Thymus (tissue), 11 donors: ENCODE measurements around the gene BCAM. TPM values are rescaled to one million over a fixed set of nuclear protein-coding genes. Genes with fewer than 3 reads are reported as not detected.
A peak's percentile ranks its signal among the peaks of the same experiment; 100 is the strongest.

Source experiments
- DNase-seq, 9 donors: peaks; one replicate each; pipeline ENCODE4 v3.0.0-alpha.2; 2013; ENCODE audit warnings: low spot score in 9 of 9, low read depth in 6 of 9, missing footprints in 1 of 9
- H3K27ac ChIP-seq, 2 donors: one replicate each; pipeline ENCODE4 v1.5.1; 2013; ENCODE audit warnings: control low read depth in 1 of 2, low read depth in 1 of 2, low read length in 1 of 2, mild to moderate bottlenecking in 1 of 2, moderate library complexity in 1 of 2
- H3K27me3 ChIP-seq, 2 donors: one replicate each; pipeline ENCODE4 v1.5.1; 2013; ENCODE audit warnings: low read length in 1 of 2; ENCODE audit not compliant: control insufficient read depth in 2 of 2, insufficient read depth in 1 of 2
- H3K36me3 ChIP-seq, 2 donors: one replicate each; pipeline ENCODE4 v1.5.1; 2013; ENCODE audit warnings: low read length in 1 of 2, mild to moderate bottlenecking in 1 of 2, moderate library complexity in 1 of 2; ENCODE audit not compliant: control insufficient read depth in 2 of 2, insufficient read depth in 2 of 2
- H3K4me1 ChIP-seq, 2 donors: one replicate each; pipeline ENCODE4 v1.5.1; 2013; ENCODE audit warnings: low read length in 2 of 2; ENCODE audit not compliant: control insufficient read depth in 2 of 2, insufficient read depth in 2 of 2
- H3K4me3 ChIP-seq, 2 donors: one replicate each; pipeline ENCODE4 v1.5.1; 2013; ENCODE audit warnings: low read length in 2 of 2, control low read depth in 1 of 2, mild to moderate bottlenecking in 1 of 2
- H3K9me3 ChIP-seq, 2 donors: one replicate each; pipeline ENCODE4 v1.5.1; 2013; ENCODE audit warnings: low read length in 1 of 2, mild to moderate bottlenecking in 1 of 2; ENCODE audit not compliant: control insufficient read depth in 2 of 2, insufficient read depth in 1 of 2
- WGBS: extraction: QIAGEN DNeasy Blood & Tissue Kit; methylation state at CpG from one replicate; pipeline ENCODE4 v1.1.7; 2013; 5-methylcytosine and 5-hydroxymethylcytosine counted together
- polyA plus RNA-seq: library from polyadenylated mRNA; stranded (reverse); fragments of 200-250 nt; gene quantifications from one replicate; pipeline ENCODE4 v1.2.3, GENCODE V29; 2013
- total RNA-seq: library from RNA; stranded (reverse); fragments of 120-200 nt; gene quantifications from one replicate; pipeline ENCODE4 v1.2.4, GENCODE V29; 2013
- donor health status: healthy.

Gene BCAM
- total and polyA plus RNA-seq, 2 donors, result 11.2 to 48.7 TPM

GRCh38 chr19:44869733-44870470, 61.0 kb downstream of the BCAM start:
- H3K36me3 ChIP-seq, result no peaks in the 10 kb centered on the region
- H3K4me3 ChIP-seq, result no peak overlapping the region
- H3K27ac ChIP-seq, result peak overlapping the region in 1 of 2 donors; percentile 17
- DNase-seq, result no peak
- 75% methylated on average over 13 of the region's 13 CpGs for WGBS
- no peaks in the 10 kb centered on the region for H3K9me3 ChIP-seq
- H3K4me1 ChIP-seq, result peaks cover 0 to 5% of the 10 kb centered on the region in 2 donors
- H3K27me3 ChIP-seq, result no peaks in the 10 kb centered on the region

Other genes starting within 250 kb of the BCAM start
- 0.05 TPM for gene IGSF23, start 195.5 kb upstream of the BCAM start, total RNA-seq
- 0.14 TPM for gene IGSF23, start 195.5 kb upstream of the BCAM start, polyA plus RNA-seq
- gene PVR, start 165.2 kb upstream of the BCAM start, total RNA-seq, result 5.6 TPM
- gene PVR, start 165.2 kb upstream of the BCAM start, polyA plus RNA-seq, result 7.8 TPM
- gene CEACAM19, start 137.6 kb upstream of the BCAM start, total RNA-seq, result 0.28 TPM
- 3.5 TPM for gene CEACAM19, start 137.6 kb upstream of the BCAM start, polyA plus RNA-seq
- gene CEACAM16, start 110.0 kb upstream of the BCAM start, total RNA-seq, result 0.24 TPM
- gene CEACAM16, start 110.0 kb upstream of the BCAM start, polyA plus RNA-seq, result 0.09 TPM
- gene BCL3, start 60.4 kb upstream of the BCAM start, total RNA-seq, result 2.9 TPM
- gene BCL3, start 60.4 kb upstream of the BCAM start, polyA plus RNA-seq, result 62.9 TPM
- 0.42 TPM for gene CBLC, start 31.2 kb upstream of the BCAM start, total RNA-seq
- gene CBLC, start 31.2 kb upstream of the BCAM start, polyA plus RNA-seq, result 2.0 TPM
- gene NECTIN2, start 37.2 kb downstream of the BCAM start, total RNA-seq, result 11.2 TPM
- gene NECTIN2, start 37.2 kb downstream of the BCAM start, polyA plus RNA-seq, result 19.5 TPM
- 36.7 TPM for gene TOMM40, start 82.2 kb downstream of the BCAM start, total RNA-seq
- gene TOMM40, start 82.2 kb downstream of the BCAM start, polyA plus RNA-seq, result 25.6 TPM
- 130 TPM for gene APOE, start 96.7 kb downstream of the BCAM start, total RNA-seq
- 334 TPM for gene APOE, start 96.7 kb downstream of the BCAM start, polyA plus RNA-seq
- 85.6 TPM for gene APOC1, start 105.5 kb downstream of the BCAM start, total RNA-seq
- 249 TPM for gene APOC1, start 105.5 kb downstream of the BCAM start, polyA plus RNA-seq
- gene APOC4, start 133.1 kb downstream of the BCAM start, total RNA-seq, result not detected
- gene APOC4, start 133.1 kb downstream of the BCAM start, polyA plus RNA-seq, result 0.32 TPM
- 8.1 TPM for gene APOC2, start 136.9 kb downstream of the BCAM start, total RNA-seq
- gene APOC2, start 136.9 kb downstream of the BCAM start, polyA plus RNA-seq, result 12.6 TPM
- 14.6 TPM for gene CLPTM1, start 146.3 kb downstream of the BCAM start, total RNA-seq
- 36.8 TPM for gene CLPTM1, start 146.3 kb downstream of the BCAM start, polyA plus RNA-seq
- 16.9 TPM for gene RELB, start 192.4 kb downstream of the BCAM start, total RNA-seq
- 24.1 TPM for gene RELB, start 192.4 kb downstream of the BCAM start, polyA plus RNA-seq
- gene CLASRP, start 229.9 kb downstream of the BCAM start, total RNA-seq, result 22.6 TPM
- 147 TPM for gene CLASRP, start 229.9 kb downstream of the BCAM start, polyA plus RNA-seq